H1 (cell line): ENCODE measurements around the gene VEPH1. TPM values are rescaled to one million over a fixed set of nuclear protein-coding genes. Genes with fewer than 3 reads are reported as not detected.

Experiments
- polyA plus RNA-seq, 7 experiments: library from polyadenylated mRNA; depleted of rRNA in 3 of 7; stranded (reverse) in 5 of 7; unstranded in 2 of 7; fragments of >200 nt in 5 of 7; fragments of 200-250 nt in 2 of 7; gene quantifications; 1 replicate in 5 of 7; 2 replicates in 1 of 7; 4 replicates in 1 of 7; pipeline versions ENCODE4 v1.2.1 to v1.2.3, GENCODE V29; 2011 to 2013; ENCODE audit warnings: missing spikeins in 2 of 7, mixed read lengths in 2 of 7
- total RNA-seq: library from RNA; stranded (reverse); fragmentation: NEBNext Ultra II Directional; extraction: Animal tissue kit (Norgen Biotek cat#: 25700); gene quantifications from 2 replicates; pipeline ENCODE4 v1.2.1, GENCODE V29; 2021
- TF ChIP-seq, protein P1 (sequence below): fragments of 300-600 bp; sonication (generic); IDR thresholded peaks from 2 replicates; pipeline ENCODE4 v1.7.1; 2012; ENCODE audit warnings: low read length, moderate library complexity, mild to moderate bottlenecking, inconsistent platforms; ENCODE audit not compliant: insufficient replicate concordance

The VEPH1 gene
- total and polyA plus RNA-seq, 2 of the 8 experiments (the other 6 are each of a cell fraction or from before 2014, with no cell fraction given): 12.0 to 18.3 TPM

DNA sequence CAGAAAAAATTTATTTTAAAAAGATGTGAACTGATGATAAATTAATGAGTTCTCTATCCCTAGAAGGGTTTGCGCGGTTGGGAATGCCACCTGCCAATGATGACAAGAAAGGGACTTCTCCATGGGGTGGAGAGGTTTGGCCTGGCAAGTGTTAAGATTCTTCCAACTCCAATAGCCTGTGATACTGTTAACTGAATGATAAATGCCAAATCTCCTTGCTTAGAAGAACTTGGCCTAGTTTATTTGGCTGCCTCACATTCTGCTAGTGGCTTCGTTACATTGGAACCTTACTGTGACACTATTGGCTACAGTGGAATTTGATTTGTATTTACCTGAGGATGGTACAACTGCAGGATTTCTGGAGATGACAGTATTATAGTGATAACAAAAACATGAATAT is 251.5 kb downstream of the VEPH1 start (continued):
- TF ChIP-seq, protein P1, sequence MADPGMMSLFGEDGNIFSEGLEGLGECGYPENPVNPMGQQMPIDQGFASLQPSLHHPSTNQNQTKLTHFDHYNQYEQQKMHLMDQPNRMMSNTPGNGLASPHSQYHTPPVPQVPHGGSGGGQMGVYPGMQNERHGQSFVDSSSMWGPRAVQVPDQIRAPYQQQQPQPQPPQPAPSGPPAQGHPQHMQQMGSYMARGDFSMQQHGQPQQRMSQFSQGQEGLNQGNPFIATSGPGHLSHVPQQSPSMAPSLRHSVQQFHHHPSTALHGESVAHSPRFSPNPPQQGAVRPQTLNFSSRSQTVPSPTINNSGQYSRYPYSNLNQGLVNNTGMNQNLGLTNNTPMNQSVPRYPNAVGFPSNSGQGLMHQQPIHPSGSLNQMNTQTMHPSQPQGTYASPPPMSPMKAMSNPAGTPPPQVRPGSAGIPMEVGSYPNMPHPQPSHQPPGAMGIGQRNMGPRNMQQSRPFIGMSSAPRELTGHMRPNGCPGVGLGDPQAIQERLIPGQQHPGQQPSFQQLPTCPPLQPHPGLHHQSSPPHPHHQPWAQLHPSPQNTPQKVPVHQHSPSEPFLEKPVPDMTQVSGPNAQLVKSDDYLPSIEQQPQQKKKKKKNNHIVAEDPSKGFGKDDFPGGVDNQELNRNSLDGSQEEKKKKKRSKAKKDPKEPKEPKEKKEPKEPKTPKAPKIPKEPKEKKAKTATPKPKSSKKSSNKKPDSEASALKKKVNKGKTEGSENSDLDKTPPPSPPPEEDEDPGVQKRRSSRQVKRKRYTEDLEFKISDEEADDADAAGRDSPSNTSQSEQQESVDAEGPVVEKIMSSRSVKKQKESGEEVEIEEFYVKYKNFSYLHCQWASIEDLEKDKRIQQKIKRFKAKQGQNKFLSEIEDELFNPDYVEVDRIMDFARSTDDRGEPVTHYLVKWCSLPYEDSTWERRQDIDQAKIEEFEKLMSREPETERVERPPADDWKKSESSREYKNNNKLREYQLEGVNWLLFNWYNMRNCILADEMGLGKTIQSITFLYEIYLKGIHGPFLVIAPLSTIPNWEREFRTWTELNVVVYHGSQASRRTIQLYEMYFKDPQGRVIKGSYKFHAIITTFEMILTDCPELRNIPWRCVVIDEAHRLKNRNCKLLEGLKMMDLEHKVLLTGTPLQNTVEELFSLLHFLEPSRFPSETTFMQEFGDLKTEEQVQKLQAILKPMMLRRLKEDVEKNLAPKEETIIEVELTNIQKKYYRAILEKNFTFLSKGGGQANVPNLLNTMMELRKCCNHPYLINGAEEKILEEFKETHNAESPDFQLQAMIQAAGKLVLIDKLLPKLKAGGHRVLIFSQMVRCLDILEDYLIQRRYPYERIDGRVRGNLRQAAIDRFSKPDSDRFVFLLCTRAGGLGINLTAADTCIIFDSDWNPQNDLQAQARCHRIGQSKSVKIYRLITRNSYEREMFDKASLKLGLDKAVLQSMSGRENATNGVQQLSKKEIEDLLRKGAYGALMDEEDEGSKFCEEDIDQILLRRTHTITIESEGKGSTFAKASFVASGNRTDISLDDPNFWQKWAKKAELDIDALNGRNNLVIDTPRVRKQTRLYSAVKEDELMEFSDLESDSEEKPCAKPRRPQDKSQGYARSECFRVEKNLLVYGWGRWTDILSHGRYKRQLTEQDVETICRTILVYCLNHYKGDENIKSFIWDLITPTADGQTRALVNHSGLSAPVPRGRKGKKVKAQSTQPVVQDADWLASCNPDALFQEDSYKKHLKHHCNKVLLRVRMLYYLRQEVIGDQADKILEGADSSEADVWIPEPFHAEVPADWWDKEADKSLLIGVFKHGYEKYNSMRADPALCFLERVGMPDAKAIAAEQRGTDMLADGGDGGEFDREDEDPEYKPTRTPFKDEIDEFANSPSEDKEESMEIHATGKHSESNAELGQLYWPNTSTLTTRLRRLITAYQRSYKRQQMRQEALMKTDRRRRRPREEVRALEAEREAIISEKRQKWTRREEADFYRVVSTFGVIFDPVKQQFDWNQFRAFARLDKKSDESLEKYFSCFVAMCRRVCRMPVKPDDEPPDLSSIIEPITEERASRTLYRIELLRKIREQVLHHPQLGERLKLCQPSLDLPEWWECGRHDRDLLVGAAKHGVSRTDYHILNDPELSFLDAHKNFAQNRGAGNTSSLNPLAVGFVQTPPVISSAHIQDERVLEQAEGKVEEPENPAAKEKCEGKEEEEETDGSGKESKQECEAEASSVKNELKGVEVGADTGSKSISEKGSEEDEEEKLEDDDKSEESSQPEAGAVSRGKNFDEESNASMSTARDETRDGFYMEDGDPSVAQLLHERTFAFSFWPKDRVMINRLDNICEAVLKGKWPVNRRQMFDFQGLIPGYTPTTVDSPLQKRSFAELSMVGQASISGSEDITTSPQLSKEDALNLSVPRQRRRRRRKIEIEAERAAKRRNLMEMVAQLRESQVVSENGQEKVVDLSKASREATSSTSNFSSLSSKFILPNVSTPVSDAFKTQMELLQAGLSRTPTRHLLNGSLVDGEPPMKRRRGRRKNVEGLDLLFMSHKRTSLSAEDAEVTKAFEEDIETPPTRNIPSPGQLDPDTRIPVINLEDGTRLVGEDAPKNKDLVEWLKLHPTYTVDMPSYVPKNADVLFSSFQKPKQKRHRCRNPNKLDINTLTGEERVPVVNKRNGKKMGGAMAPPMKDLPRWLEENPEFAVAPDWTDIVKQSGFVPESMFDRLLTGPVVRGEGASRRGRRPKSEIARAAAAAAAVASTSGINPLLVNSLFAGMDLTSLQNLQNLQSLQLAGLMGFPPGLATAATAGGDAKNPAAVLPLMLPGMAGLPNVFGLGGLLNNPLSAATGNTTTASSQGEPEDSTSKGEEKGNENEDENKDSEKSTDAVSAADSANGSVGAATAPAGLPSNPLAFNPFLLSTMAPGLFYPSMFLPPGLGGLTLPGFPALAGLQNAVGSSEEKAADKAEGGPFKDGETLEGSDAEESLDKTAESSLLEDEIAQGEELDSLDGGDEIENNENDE: no peak
